Ovary (tissue), 9 donors: ENCODE measurements around the gene ACSF3. TPM values are rescaled to one million over a fixed set of nuclear protein-coding genes. Genes with fewer than 3 reads are reported as not detected.
"Not testable (repeated sequence)": the region's sequence is repeated elsewhere in the genome, so short reads cannot be mapped to it uniquely, and the experiment has no call there.

Source experiments
- DNase-seq, 5 donors: peaks; one replicate each; pipeline ENCODE4 v3.0.0-alpha.2; 2019 to 2020
- H3K27ac ChIP-seq, 2 donors: fragments of 200-600 bp; one replicate each; pipeline versions ENCODE4 v1.5.1 to v1.8.0; 2019 to 2022
- H3K27me3 ChIP-seq: fragments of 200-600 bp; one replicate; pipeline ENCODE4 v1.8.0; 2022
- H3K36me3 ChIP-seq: fragments of 200-600 bp; sonication (generic); one replicate; pipeline ENCODE4 v1.5.1; 2019
- H3K4me1 ChIP-seq: one replicate; pipeline ENCODE4 v1.8.1; 2013; ENCODE audit warnings: mild to moderate bottlenecking, moderate library complexity; ENCODE audit not compliant: insufficient read depth
- H3K4me3 ChIP-seq: fragments of 200-600 bp; sonication (generic); one replicate; pipeline ENCODE4 v1.5.1; 2017
- H3K9me3 ChIP-seq, 2 donors: fragments of 200-600 bp in 1 of 2; sonication (generic) in 1 of 2; one replicate each; pipeline versions ENCODE4 v1.5.1 to v1.8.1; 2013 to 2019; ENCODE audit warnings: mild to moderate bottlenecking in 1 of 2, moderate library complexity in 1 of 2
- CTCF ChIP-seq, 3 donors: fragments of 450-650 bp in 2 of 3; fragments of 200-600 bp in 1 of 3; IDR thresholded peaks; one replicate each; pipeline versions ENCODE4 v1.5.1 to v1.8.0; 2016 to 2022; ENCODE audit warnings: antibody characterized with exemption in 3 of 3, mild to moderate bottlenecking in 1 of 3
- EP300 ChIP-seq: sonication (generic); formaldehyde crosslinking; IDR thresholded peaks from one replicate; pipeline ENCODE4 v1.6.1; 2017; ENCODE audit warnings: antibody characterized with exemption
- POLR2A ChIP-seq: fragments of 450-650 bp; IDR thresholded peaks from one replicate; pipeline ENCODE4 v1.6.1; 2017; ENCODE audit warnings: antibody characterized with exemption, mild to moderate bottlenecking, moderate library complexity
- WGBS, 3 donors: extraction: QIAGEN DNeasy Blood & Tissue Kit in 1 of 3; methylation state at CpG; one replicate each; pipeline versions ENCODE4 v1.1.5 to v1.1.7; 2013 to 2017; 5-methylcytosine and 5-hydroxymethylcytosine counted together
- intact Hi-C, 4 donors: fragments of 100-400 bp; cut with DNase I; formaldehyde crosslinking; loops; one replicate each; pipeline versions ENCODE4 v1.11.0 to v1.15.1; 2022 to 2023
- polyA plus RNA-seq, 2 donors: library from polyadenylated mRNA; stranded (reverse); fragments of 200-250 nt in 1 of 2; fragments of 350-450 nt in 1 of 2; fragmentation: Illumina TruSeq in 1 of 2; extraction: RNeasy Lipid Tissue Mini Kit (QIAGEN cat#74804) in 1 of 2; gene quantifications; one replicate each; pipeline ENCODE4 v1.2.3, GENCODE V29; 2013 to 2014
- total RNA-seq, 7 donors: library from RNA; depleted of rRNA in 2 of 7; stranded (reverse); fragments of >200 nt in 2 of 7; fragmentation: NEBNext Ultra II Directional in 3 of 7; extraction: Animal tissue kit (Norgen Biotek cat#: 25700) in 3 of 7; gene quantifications; one replicate each; pipeline versions ENCODE4 v1.1.0 to v1.2.4, GENCODE V29; 2016 to 2023
- donor health status: DM: no; HTN: no; CAD: no; lungs with moderate emphysema.
- donor health status: DM: no; HTN: no; CAD: no.
- donor health status: Bipolar disorder and iron deficiency.
- donor health status: DM: yes; HTN: yes; CAD: no.
- donor health status: DM: no; HTN: no; CAD: no.
- donor health status: DM: yes; HTN: yes; CAD: no.

The ACSF3 gene
- total and polyA plus RNA-seq, 9 donors: 16.2 to 40.9 (median 28.0) TPM

- Histone ChIP-seq H3K4me1 (no peaks in the 10 kb centered on the region), H3K27ac (no peak overlapping the region), H3K4me3 (no peak overlapping the region), H3K27me3 (no peaks in the 10 kb centered on the region), H3K36me3 (no peaks in the 10 kb centered on the region), H3K9me3 (no peaks in the 10 kb centered on the region)
- no peak for TF ChIP-seq POLR2A
- TF ChIP-seq EP300: no peak
- no peak for TF ChIP-seq CTCF (IDR thresholded peaks at IDR 0.05)
- WGBS, 3 donors: 49 to 64% (median 55%) methylated on average over 21 of the region's 21 CpGs
- no peak for DNase-seq
- intact Hi-C loops: no loop called here
Measured at GRCh38 chr16:89066721-89067120, 26.9 kb upstream of the ACSF3 start.

- no peaks in the 10 kb centered on the region for H3K9me3 ChIP-seq
- no peak for TF ChIP-seq POLR2A
- no peak for TF ChIP-seq CTCF (IDR thresholded peaks at IDR 0.05)
- H3K27ac ChIP-seq: no peak overlapping the region
- H3K4me3 ChIP-seq: no peak overlapping the region
- WGBS, 3 donors: 25 to 38% (median 25%) methylated on average over 16 of the region's 16 CpGs
- DNase-seq: no peak
- H3K4me1 ChIP-seq: no peaks in the 10 kb centered on the region
- intact Hi-C loops: no loop called here
- no peaks in the 10 kb centered on the region for H3K36me3 ChIP-seq
- no peaks in the 10 kb centered on the region for H3K27me3 ChIP-seq
Measured at GRCh38 chr16:89067677-89068443, 25.8 kb upstream of the ACSF3 start.

- H3K27me3 ChIP-seq, DNase-seq, H3K27ac ChIP-seq, H3K9me3 ChIP-seq, H3K4me1 ChIP-seq, intact Hi-C loops, H3K4me3 ChIP-seq, H3K36me3 ChIP-seq: not testable (repeated sequence)
- 90 to 98% (median 94%) methylated on average over 4 of the region's 4 CpGs for WGBS, 3 donors
Measured at GRCh38 chr16:89068814-89069616, 24.6 kb upstream of the ACSF3 start.

- no peak for DNase-seq
- intact Hi-C loops: no loop called here
- Histone ChIP-seq H3K9me3 (no peaks in the 10 kb centered on the region), H3K36me3 (no peaks in the 10 kb centered on the region), H3K27me3 (no peaks in the 10 kb centered on the region), H3K27ac (no peak overlapping the region), H3K4me1 (no peaks in the 10 kb centered on the region), H3K4me3 (no peak overlapping the region)
- no peak for TF ChIP-seq POLR2A
- TF ChIP-seq CTCF (IDR thresholded peaks at IDR 0.05): no peak
- TF ChIP-seq EP300: no peak
- 76 to 86% (median 85%) methylated on average over 9 of the region's 9 CpGs for WGBS, 3 donors
Measured at GRCh38 chr16:89069920-89070319, 23.7 kb upstream of the ACSF3 start.

- intact Hi-C loops: no loop called here
- WGBS, 3 donors: 87 to 90% (median 87%) methylated on average over 17 to 24 of the region's 24 CpGs
- TF ChIP-seq EP300 (no peak), POLR2A (no peak), CTCF (IDR thresholded peaks at IDR 0.05) (no peak)
- Histone ChIP-seq H3K4me1 (no peaks in the 10 kb centered on the region), H3K27ac (no peak overlapping the region), H3K27me3 (no peaks in the 10 kb centered on the region), H3K4me3 (no peak overlapping the region), H3K9me3 (no peaks in the 10 kb centered on the region), H3K36me3 (no peaks in the 10 kb centered on the region)
- DNase-seq: no peak
Measured at GRCh38 chr16:89070590-89070989, 23.1 kb upstream of the ACSF3 start.
